K562 (cell line): ENCODE data around the gene ACY1. TPM values are rescaled to one million over a fixed set of nuclear protein-coding genes. Genes with fewer than 3 reads are reported as not detected.

Experiments used
- CBFA2T3 ChIP-seq: fragments of 450-650 bp; IDR thresholded peaks from 2 replicates; pipeline ENCODE4 v1.6.1; 2017
- CBX5 ChIP-seq: IDR thresholded peaks from 2 replicates; pipeline ENCODE4 v1.6.1; 2014; ENCODE audit warnings: low read depth, borderline replicate concordance
- ELF1 ChIP-seq: fragments of 200-800 bp; sonication (Bioruptor generic); IDR thresholded peaks from 2 replicates; pipeline ENCODE4 v1.6.1; 2016; ENCODE audit warnings: missing genetic modification characterization, missing compliant biosample characterization
- ESRRB ChIP-seq: fragments of 250-450 bp; sonication (Bioruptor Pico); IDR thresholded peaks from 2 replicates; pipeline ENCODE4 v1.5.0; 2020; ENCODE audit warnings: mild to moderate bottlenecking, moderate library complexity, borderline replicate concordance
- HNRNPH1 ChIP-seq: fragments of 200-400 bp; formaldehyde crosslinking; optimal IDR thresholded peaks from 2 replicates; pipeline ENCODE3; 2017; ENCODE audit warnings: low read depth, mild to moderate bottlenecking, low read length, moderate library complexity
- KDM1A ChIP-seq, 2 experiments: fragments of 450-650 bp; IDR thresholded peaks; 2 replicates each; pipeline ENCODE4 v1.6.1; 2016; ENCODE audit warnings: mild to moderate bottlenecking in 2 of 2
- LCOR ChIP-seq: sonication (generic); formaldehyde crosslinking; IDR thresholded peaks from 2 replicates; pipeline ENCODE4 v1.8.0; 2022; ENCODE audit warnings: mild to moderate bottlenecking, missing genetic modification reagents
- MCM2 ChIP-seq: fragments of 450-650 bp; IDR thresholded peaks from 2 replicates; pipeline ENCODE4 v1.6.1; 2017; ENCODE audit warnings: low read depth, mild to moderate bottlenecking
- NBN ChIP-seq: fragments of 450-650 bp; IDR thresholded peaks from 2 replicates; pipeline ENCODE4 v1.6.1; 2016; ENCODE audit warnings: low read depth, mild to moderate bottlenecking
- NCOA2 ChIP-seq, 2 experiments: fragments of 450-650 bp; IDR thresholded peaks; 2 replicates each; pipeline ENCODE4 v1.6.1; 2018; ENCODE audit warnings: mild to moderate bottlenecking in 2 of 2, moderate library complexity in 1 of 2; ENCODE audit not compliant: partially characterized antibody in 2 of 2
- NCOR1 ChIP-seq: fragments of 450-650 bp; IDR thresholded peaks from 2 replicates; pipeline ENCODE4 v1.6.1; 2016; ENCODE audit warnings: mild to moderate bottlenecking, moderate library complexity
- NFRKB ChIP-seq: fragments of 450-650 bp; IDR thresholded peaks from 2 replicates; pipeline ENCODE4 v1.6.1; 2016; ENCODE audit warnings: low read depth
- NR2C1 ChIP-seq, 2 experiments: fragments of 450-650 bp; IDR thresholded peaks; 2 replicates each; pipeline ENCODE4 v1.6.1; 2017; ENCODE audit warnings: mild to moderate bottlenecking in 2 of 2, antibody characterized with exemption in 1 of 2, inconsistent platforms in 1 of 2, missing compliant biosample characterization in 1 of 2, missing genetic modification characterization in 1 of 2
- RBFOX2 ChIP-seq: fragments of 200-400 bp; formaldehyde crosslinking; IDR thresholded peaks from 2 replicates; pipeline ENCODE4 v1.6.1; 2017; ENCODE audit warnings: low read depth, mild to moderate bottlenecking, low read length, moderate library complexity
- RFX7 ChIP-seq: fragments of 250-450 bp; sonication (Bioruptor Pico); IDR thresholded peaks from 2 replicates; pipeline ENCODE4 v1.5.1; 2021; ENCODE audit warnings: mild to moderate bottlenecking
- SRSF7 ChIP-seq: fragments of 200-400 bp; formaldehyde crosslinking; optimal IDR thresholded peaks from 2 replicates; pipeline ENCODE3; 2017; ENCODE audit warnings: mild to moderate bottlenecking, low read depth, low read length
- STAG1 ChIP-seq: sonication (generic); formaldehyde crosslinking; IDR thresholded peaks from 2 replicates; pipeline ENCODE4 v1.5.0; 2020; ENCODE audit warnings: missing genetic modification reagents, borderline replicate concordance
- TRIM28 ChIP-seq: fragments of 450-650 bp; IDR thresholded peaks from 2 replicates; pipeline ENCODE4 v1.6.1; 2017
- ZNF263 ChIP-seq: sonication (generic); formaldehyde crosslinking; IDR thresholded peaks from 2 replicates; pipeline ENCODE4 v1.8.0; 2022; ENCODE audit warnings: mild to moderate bottlenecking, missing genetic modification reagents, borderline replicate concordance
- ZNF507 ChIP-seq: conservative IDR thresholded peaks from 2 replicates; pipeline ENCODE4 v1.6.1; 2017; ENCODE audit warnings: missing genetic modification characterization, missing compliant biosample characterization
- ZNF561 ChIP-seq: fragments of 450-650 bp; formaldehyde crosslinking; conservative IDR thresholded peaks from 2 replicates; pipeline ENCODE4 v1.4.0; 2020; ENCODE audit warnings: mild to moderate bottlenecking, moderate library complexity
- ZNF766 ChIP-seq: fragments of 200-800 bp; sonication (Bioruptor generic); conservative IDR thresholded peaks from 2 replicates; pipeline ENCODE4 v1.6.1; 2016; ENCODE audit warnings: missing genetic modification characterization, missing compliant biosample characterization
- polyA plus RNA-seq, 8 experiments: library from polyadenylated mRNA; depleted of rRNA in 4 of 8; stranded (reverse) in 5 of 8; unstranded in 3 of 8; fragments of >200 nt; fragmentation: Nextera tagmentation in 2 of 8; fragmentation: Illumina TruSeq in 1 of 8; extraction: Ambion mirVana in 2 of 8; extraction: Trizol in 1 of 8; gene quantifications; 2 replicates each; pipeline versions ENCODE4 v1.2.1 to v1.2.3, GENCODE V29; 2011 to 2014; ENCODE audit warnings: inconsistent platforms in 1 of 8, missing spikeins in 1 of 8
- total RNA-seq, 7 experiments: library from RNA; depleted of rRNA in 6 of 7; stranded (reverse); fragments of >200 nt in 6 of 7; fragmentation: Illumina TruSeq in 2 of 7; extraction: Trizol in 2 of 7; gene quantifications; 2 replicates each; pipeline versions ENCODE4 v1.2.1 to v1.2.3, GENCODE V29; 2011 to 2021; ENCODE audit warnings: low replicate concordance in 1 of 7
- TF ChIP-seq, protein P1 (sequence below): fragments of 450-650 bp; formaldehyde crosslinking; IDR thresholded peaks from 2 replicates; pipeline ENCODE4 v1.4.0; 2022; ENCODE audit warnings: missing genetic modification characterization
- TF ChIP-seq, protein P2 (sequence below): conservative IDR thresholded peaks from 2 replicates; pipeline ENCODE4 v1.6.1; 2011; ENCODE audit warnings: low read depth, mild to moderate bottlenecking, low read length; ENCODE audit not compliant: control insufficient read depth
- TF ChIP-seq, protein P3 (sequence below): sonication (generic); formaldehyde crosslinking; IDR thresholded peaks from 2 replicates; pipeline ENCODE4 v1.8.0; 2022; ENCODE audit warnings: mild to moderate bottlenecking, missing genetic modification reagents
- TF ChIP-seq, protein P4 (sequence below): fragments of 250-450 bp; sonication (Bioruptor Pico); IDR thresholded peaks from 2 replicates; pipeline ENCODE4 v1.8.0; 2022; ENCODE audit warnings: moderate library complexity, mild to moderate bottlenecking, inconsistent platforms

The ACY1 gene
- total and polyA plus RNA-seq, 9 of the 15 experiments (the other 6 are each of a cell fraction or from before 2014, with no cell fraction given): 70.7 to 195 (median 123) TPM

DNA sequence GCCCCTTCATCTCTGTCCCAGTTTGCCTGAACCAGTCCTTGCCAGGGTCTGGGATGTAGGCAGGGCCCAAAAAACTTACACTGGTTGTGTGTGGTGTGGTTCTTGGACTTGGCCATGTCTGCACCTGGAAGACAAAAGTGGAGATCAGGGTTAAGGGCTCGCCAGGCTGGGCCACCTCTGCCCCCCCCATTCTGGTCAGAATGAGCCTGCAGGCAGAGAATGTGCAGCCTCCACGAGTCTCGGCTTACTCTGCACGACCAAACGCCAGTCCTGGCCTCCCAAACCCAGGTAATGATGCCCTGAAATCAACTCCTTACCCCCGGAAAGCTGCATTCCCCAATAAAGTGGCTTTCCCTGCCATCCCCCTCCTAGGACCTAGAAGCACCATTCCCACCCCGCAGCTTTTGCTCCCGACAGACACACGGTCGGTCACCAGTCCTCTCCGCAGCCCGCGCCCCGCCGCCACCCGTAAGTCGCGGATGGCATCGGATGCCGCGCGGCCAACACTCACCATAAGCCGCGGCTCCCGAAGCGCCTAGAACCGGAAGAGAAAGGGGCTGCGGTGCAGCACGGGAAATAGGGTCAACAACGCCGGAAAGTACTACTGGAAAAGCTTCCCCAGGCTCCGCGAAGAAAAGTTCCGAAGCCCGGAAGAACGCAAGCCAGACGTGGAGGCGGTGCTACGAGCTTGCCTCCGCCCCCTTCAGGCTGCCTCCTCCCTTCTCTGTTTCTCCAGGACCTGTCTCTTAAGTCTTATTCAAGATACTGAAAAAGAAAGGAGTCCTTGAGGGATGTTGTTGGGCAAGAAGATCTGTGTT is 12.2 kb downstream of the ACY1 start, which contains the start of gene RPL29 (continued):
- TF ChIP-seq STAG1 (no peak), ZNF263 (no peak), NBN (0 out of 2 replicates have a peak, but pooled peaks have one; percentile 50), CBFA2T3 (no peak), NFRKB (peak; percentile 91), ZNF561 (no peak), LCOR (CRISPR knock-in tag) (peak; percentile 64; the same call in 1 of the 2 replicates), NCOR1 (peak; percentile 48), RBFOX2 (peak; percentile 100), CBX5 (no peak), ELF1 (peak; percentile 97), ESRRB (CRISPR knock-in tag) (no peak), MCM2 (no peak), TRIM28 (no peak), RFX7 (no peak), KDM1A (IDR thresholded peaks at IDR 0.05) (no peak), SRSF7 (no peak), NR2C1 (IDR thresholded peaks at IDR 0.05) (peak; percentile 98), NR2C1 (tag; IDR thresholded peaks at IDR 0.05) (peak; percentile 99), NCOA2 (IDR thresholded peaks at IDR 0.05; ENCODE audit: partially characterized antibody in 2 of 2) (no peak), HNRNPH1 (no peak), ZNF766 (CRISPR knock-in tag) (0 out of 2 replicates have a peak, but pooled peaks have one; percentile 21), ZNF507 (no peak)
- TF ChIP-seq, protein P1, sequence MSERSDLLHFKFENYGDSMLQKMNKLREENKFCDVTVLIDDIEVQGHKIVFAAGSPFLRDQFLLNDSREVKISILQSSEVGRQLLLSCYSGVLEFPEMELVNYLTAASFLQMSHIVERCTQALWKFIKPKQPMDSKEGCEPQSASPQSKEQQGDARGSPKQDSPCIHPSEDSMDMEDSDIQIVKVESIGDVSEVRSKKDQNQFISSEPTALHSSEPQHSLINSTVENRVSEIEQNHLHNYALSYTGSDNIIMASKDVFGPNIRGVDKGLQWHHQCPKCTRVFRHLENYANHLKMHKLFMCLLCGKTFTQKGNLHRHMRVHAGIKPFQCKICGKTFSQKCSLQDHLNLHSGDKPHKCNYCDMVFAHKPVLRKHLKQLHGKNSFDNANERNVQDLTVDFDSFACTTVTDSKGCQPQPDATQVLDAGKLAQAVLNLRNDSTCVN (CRISPR knock-in tag): peak; percentile 51; the same call in 1 of the 2 replicates
- TF ChIP-seq, protein P2, sequence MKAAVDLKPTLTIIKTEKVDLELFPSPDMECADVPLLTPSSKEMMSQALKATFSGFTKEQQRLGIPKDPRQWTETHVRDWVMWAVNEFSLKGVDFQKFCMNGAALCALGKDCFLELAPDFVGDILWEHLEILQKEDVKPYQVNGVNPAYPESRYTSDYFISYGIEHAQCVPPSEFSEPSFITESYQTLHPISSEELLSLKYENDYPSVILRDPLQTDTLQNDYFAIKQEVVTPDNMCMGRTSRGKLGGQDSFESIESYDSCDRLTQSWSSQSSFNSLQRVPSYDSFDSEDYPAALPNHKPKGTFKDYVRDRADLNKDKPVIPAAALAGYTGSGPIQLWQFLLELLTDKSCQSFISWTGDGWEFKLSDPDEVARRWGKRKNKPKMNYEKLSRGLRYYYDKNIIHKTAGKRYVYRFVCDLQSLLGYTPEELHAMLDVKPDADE: no peak; the same call in 1 of the 2 replicates
- TF ChIP-seq, protein P3, sequence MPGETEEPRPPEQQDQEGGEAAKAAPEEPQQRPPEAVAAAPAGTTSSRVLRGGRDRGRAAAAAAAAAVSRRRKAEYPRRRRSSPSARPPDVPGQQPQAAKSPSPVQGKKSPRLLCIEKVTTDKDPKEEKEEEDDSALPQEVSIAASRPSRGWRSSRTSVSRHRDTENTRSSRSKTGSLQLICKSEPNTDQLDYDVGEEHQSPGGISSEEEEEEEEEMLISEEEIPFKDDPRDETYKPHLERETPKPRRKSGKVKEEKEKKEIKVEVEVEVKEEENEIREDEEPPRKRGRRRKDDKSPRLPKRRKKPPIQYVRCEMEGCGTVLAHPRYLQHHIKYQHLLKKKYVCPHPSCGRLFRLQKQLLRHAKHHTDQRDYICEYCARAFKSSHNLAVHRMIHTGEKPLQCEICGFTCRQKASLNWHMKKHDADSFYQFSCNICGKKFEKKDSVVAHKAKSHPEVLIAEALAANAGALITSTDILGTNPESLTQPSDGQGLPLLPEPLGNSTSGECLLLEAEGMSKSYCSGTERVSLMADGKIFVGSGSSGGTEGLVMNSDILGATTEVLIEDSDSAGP (CRISPR knock-in tag): no peak
- TF ChIP-seq, protein P4, sequence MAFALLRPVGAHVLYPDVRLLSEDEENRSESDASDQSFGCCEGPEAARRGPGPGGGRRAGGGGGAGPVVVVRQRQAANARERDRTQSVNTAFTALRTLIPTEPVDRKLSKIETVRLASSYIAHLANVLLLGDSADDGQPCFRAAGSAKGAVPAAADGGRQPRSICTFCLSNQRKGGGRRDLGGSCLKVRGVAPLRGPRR: no peak
